Central memory CD4-positive, alpha-beta T cell (primary cell): ENCODE data around the gene LRRC7.
"Not testable (repeated sequence)": the region's sequence is repeated elsewhere in the genome, so short reads cannot be mapped to it uniquely, and the experiment has no call there.

Experiments used
- DNase-seq: peaks from one replicate; pipeline ENCODE4 v3.0.0; 2022

Gene LRRC7

GRCh38 chr1:69911301-69911801 is 343.6 kb downstream of the LRRC7 start:
- DNase-seq: no peak

GRCh38 chr1:69913977-69914376 is 346.3 kb downstream of the LRRC7 start:
- no peak for DNase-seq

- DNase-seq: no peak
Measured at GRCh38 chr1:69914976-69915765, 347.4 kb downstream of the LRRC7 start.

- DNase-seq: no peak
Measured at GRCh38 chr1:69919129-69919921, 351.6 kb downstream of the LRRC7 start.

GRCh38 chr1:69919922-69920273 is 352.2 kb downstream of the LRRC7 start:
- no peak for DNase-seq

GRCh38 chr1:69920426-69920825 is 352.7 kb downstream of the LRRC7 start:
- DNase-seq: no peak

GRCh38 chr1:69921486-69921885 is 353.8 kb downstream of the LRRC7 start:
- no peak for DNase-seq

GRCh38 chr1:69928234-69928633 is 360.5 kb downstream of the LRRC7 start:
- not testable (repeated sequence) for DNase-seq

DNA sequence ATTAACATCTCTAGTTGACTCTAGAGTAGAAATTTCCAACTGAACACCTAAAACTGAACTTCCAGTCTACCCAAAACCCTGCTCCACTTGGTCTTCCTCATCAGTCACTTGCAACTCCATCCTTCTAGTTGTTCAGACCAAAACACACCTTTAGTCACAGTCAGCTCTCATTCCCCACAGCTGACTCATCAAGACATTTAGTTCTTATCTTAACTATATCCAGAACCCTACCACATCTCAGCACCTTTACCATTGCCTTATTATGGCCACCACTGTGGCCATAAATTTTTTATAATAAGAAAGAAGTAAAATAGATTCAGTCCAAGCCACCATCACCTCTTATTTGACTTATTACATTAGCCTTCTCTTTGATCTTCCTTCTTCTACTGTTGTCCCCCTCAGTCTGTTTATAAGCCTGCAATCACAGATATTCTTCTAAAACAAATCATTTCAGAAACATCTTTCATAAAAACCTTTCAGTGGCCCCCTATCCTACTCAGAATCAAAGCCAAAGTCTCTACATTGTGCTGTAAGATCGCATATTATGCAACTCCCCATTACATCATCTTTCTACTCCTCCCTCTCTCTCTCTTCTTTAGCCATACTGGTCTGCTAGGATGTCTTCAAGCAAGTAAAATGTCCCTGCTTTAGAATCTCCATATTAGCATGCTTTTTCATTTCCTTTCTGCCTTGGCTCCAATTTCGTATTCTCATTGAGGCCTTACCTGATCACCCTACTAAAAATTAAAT is 361.8 kb downstream of the LRRC7 start:
- no peak for DNase-seq

GRCh38 chr1:69930396-69930795 is 362.7 kb downstream of the LRRC7 start:
- no peak for DNase-seq

DNA sequence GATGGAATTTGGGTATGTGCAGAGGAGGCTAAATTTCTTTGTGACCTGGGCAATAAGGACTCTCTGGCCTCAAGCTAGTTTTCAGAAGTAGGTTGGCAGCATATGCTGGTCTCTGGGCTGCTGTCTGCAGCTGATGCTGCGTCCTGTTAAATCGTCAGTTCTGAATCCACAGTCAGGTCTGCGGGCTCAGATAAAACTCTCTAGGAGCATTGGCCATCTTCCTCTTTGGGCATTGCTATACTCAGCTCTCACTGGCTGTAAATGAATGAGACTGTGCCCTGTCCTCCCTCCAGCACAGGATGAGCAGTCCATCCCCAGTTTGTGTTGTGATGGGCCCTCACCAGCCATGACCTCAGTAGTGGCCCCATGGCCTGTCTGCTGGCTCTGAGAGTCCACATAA is 365.0 kb downstream of the LRRC7 start:
- DNase-seq: no peak

GRCh38 chr1:69940231-69940630 is 372.5 kb downstream of the LRRC7 start:
- DNase-seq: no peak

- no peak for DNase-seq
Measured at GRCh38 chr1:69940816-69941215, 373.1 kb downstream of the LRRC7 start.

GRCh38 chr1:69943030-69943429 is 375.3 kb downstream of the LRRC7 start:
- DNase-seq: no peak

DNA sequence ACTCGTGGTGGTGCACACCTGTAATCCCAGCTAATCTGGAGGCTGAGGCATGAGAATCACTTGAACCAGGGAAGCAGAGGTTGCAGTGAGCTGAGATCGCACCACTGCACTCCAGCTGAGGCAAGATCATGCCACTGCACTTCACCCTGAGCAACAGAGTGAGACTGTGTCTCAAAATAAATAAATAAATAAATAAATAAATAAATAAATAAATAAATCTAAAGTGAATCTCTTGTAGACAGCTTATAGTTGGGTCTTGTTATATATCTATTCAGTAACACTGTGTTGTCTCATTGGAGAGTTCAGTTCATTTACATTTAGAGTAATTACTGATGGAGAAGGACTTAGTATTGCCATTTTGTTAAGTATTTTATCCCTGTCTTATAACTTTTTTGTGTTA is 379.2 kb downstream of the LRRC7 start:
- no peak for DNase-seq

DNA sequence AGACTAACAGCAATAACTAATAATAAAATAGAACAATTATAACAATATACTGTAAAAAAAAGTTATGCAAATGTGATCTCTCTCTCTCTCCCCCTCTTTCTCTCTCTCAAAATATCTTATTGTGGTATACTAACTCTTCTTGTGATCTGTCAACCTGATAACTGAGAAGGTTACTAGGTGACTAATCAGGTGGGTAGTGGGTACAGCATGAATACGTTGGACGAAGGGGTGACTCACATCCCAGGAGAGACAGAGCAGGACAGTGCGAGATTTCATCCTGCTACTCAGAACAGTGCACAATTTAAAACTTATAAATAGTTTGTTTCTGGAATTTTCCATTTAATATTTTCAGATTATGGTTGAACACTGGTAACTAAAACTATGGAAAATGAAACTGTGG is 380.1 kb downstream of the LRRC7 start:
- no peak for DNase-seq

DNA sequence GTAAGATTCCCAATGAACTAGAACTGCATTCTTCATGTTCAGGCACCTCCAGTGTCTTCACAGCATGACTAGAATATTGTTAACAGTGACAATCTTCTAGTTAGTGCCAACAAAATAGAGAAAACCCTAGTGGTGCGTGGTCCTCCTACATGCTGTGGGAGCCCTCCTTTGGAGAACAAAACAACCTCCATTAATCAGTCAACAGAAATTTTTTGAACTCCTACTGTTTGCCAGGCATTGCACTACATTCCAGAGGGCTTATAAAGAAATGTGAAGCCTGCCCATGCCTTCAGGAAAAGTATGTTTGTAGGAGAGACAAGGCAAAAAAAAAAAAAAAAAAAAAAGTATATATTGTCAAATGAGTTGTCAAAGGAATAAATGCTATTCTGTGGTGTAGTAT is 385.0 kb downstream of the LRRC7 start:
- no peak for DNase-seq

GRCh38 chr1:69962452-69962851 is 394.7 kb downstream of the LRRC7 start:
- not testable (repeated sequence) for DNase-seq

DNA sequence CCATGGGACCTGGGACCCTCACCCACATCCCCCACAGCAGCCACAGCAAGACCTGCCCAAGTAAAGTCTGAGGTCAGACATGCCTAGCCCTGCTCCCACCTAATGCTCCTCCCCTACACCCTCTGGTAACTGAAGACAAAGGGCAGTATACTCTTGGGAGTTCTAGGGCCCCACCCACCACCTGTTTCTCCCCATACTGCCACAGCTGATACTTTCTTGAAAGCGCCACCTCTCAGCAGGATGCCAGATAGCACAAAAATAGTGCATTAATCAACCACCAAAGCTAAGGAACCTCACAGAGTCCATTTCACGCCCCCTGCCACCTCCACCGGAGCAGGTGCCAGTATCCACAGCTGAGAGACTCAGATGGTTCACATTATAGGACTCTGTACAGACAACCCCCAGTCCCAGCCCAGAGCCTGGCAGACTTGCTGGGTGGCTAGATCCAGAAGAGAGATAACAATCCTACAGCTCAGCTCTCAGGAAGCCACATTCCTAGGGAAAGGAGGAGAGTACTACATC is 399.6 kb downstream of the LRRC7 start:
- no peak for DNase-seq

DNA sequence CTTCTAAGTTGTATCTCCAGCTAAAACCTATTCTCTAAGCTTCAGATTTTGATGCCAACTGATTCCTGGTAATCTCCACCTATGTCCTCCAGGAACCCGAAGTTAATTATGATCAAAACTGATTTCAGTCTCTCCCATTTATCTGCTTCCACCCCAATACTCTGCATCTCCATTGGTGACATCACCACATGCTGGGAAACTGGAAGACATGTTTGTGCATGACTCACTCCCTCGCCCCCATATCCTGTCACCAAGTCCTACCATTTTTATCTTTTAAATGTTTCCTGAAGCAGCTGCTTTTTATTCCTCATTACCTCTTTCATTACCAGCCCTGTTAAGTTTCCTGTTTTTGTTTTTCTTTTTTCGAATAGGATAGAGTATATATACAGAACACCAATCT is 409.2 kb downstream of the LRRC7 start:
- no peak for DNase-seq

- DNase-seq: no peak
Measured at GRCh38 chr1:69982992-69983391, 415.3 kb downstream of the LRRC7 start.

DNA sequence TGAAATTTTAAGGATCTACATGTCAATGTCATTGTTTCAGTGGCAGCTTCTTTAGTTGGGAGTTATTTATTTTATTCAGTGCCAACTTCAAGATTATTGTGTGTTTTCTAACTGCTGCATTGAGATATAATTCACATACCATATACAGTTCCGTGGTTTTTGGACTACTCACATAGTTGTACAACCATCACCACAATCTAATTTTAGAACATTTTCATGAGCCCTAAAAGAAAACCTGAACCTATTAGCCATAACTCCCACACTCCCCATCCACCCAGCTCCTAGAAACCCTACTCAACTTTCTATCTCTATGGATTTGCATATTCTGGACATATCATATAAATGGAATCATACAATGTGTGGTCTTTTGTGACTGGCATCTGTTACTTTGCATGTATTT is 417.7 kb downstream of the LRRC7 start:
- DNase-seq: no peak

GRCh38 chr1:69985901-69986439 is 418.2 kb downstream of the LRRC7 start:
- DNase-seq: no peak
